HEK293 (cell line): ENCODE measurements around the gene ZBED4.

Experiments
- CTCF ChIA-PET: fragments of 350-600 bp; formaldehyde crosslinking; extraction: SDS; loops from one replicate; lab custom pipeline; 2021; ENCODE audit warnings: antibody characterized with exemption; lab: Yijun Ruan, JAX
- POLR2A ChIA-PET: fragments of 300-600 bp; formaldehyde crosslinking; extraction: SDS; loops from one replicate; lab custom pipeline; 2020; ENCODE audit warnings: antibody characterized with exemption, inconsistent platforms; lab: Yijun Ruan, JAX
- H3K27ac ChIP-seq: fragments of 200-500 bp; sonication (Bioruptor generic); 2 replicates; pipeline ENCODE4 v1.5.1; 2014; ENCODE audit warnings: low read depth, low read length, control low read depth, inconsistent platforms; ENCODE audit errors: extremely low read depth
- H3K36me3 ChIP-seq, 2 experiments: fragments of 200-500 bp in 1 of 2; sonication (Bioruptor generic) in 1 of 2; 1 replicate in 1 of 2; 2 replicates in 1 of 2; pipeline ENCODE4 v1.5.1; 2014 to 2017; ENCODE audit warnings: inconsistent platforms in 2 of 2, low read length in 2 of 2; ENCODE audit not compliant: control insufficient read depth in 2 of 2, insufficient read depth in 1 of 2
- H3K4me1 ChIP-seq: fragments of 200-500 bp; sonication (Bioruptor generic); 2 replicates; pipeline ENCODE4 v1.5.1; 2014; ENCODE audit warnings: mild to moderate bottlenecking, low read length, inconsistent platforms; ENCODE audit not compliant: control insufficient read depth, insufficient read depth
- H3K4me3 ChIP-seq: 2 replicates; pipeline ENCODE4 v1.5.1; 2011; ENCODE audit warnings: low read depth, mild to moderate bottlenecking, control low read depth, low read length, moderate library complexity
- H3K9me3 ChIP-seq: fragments of 200-500 bp; sonication (Bioruptor generic); 2 replicates; pipeline ENCODE4 v1.5.1; 2014; ENCODE audit warnings: low read depth, low read length, inconsistent platforms; ENCODE audit not compliant: control insufficient read depth, insufficient read depth
- AEBP2 ChIP-seq: fragments of 450-650 bp; formaldehyde crosslinking; IDR thresholded peaks from 2 replicates; pipeline ENCODE4 v1.5.1; 2016; ENCODE audit warnings: missing biosample characterization, missing genetic modification characterization, borderline replicate concordance
- EGR2 ChIP-seq: fragments of 450-650 bp; formaldehyde crosslinking; IDR thresholded peaks from 2 replicates; pipeline ENCODE4 v1.5.1; 2016; ENCODE audit warnings: low read depth, missing biosample characterization, missing genetic modification characterization
- GLIS2 ChIP-seq: fragments of 450-650 bp; formaldehyde crosslinking; IDR thresholded peaks from 2 replicates; pipeline ENCODE4 v1.5.1; 2016; ENCODE audit warnings: missing biosample characterization, missing genetic modification characterization
- KLF16 ChIP-seq: fragments of 450-650 bp; formaldehyde crosslinking; IDR thresholded peaks from 2 replicates; pipeline ENCODE4 v1.5.1; 2017; ENCODE audit warnings: missing biosample characterization, missing genetic modification characterization
- PRDM4 ChIP-seq: fragments of 450-650 bp; formaldehyde crosslinking; IDR thresholded peaks from 2 replicates; pipeline ENCODE4 v1.5.1; 2017; ENCODE audit warnings: missing biosample characterization, missing genetic modification characterization
- SP3 ChIP-seq: fragments of 450-650 bp; formaldehyde crosslinking; IDR thresholded peaks from 2 replicates; pipeline ENCODE4 v1.5.1; 2016; ENCODE audit warnings: missing biosample characterization, missing genetic modification characterization
- YY2 ChIP-seq: fragments of 450-650 bp; formaldehyde crosslinking; IDR thresholded peaks from 2 replicates; pipeline ENCODE4 v1.5.1; 2016; ENCODE audit warnings: missing biosample characterization, missing genetic modification characterization
- ZBTB17 ChIP-seq: fragments of 450-650 bp; formaldehyde crosslinking; IDR thresholded peaks from 2 replicates; pipeline ENCODE4 v1.5.1; 2016; ENCODE audit warnings: missing biosample characterization, missing genetic modification characterization
- ZBTB48 ChIP-seq: fragments of 450-650 bp; formaldehyde crosslinking; IDR thresholded peaks from 2 replicates; pipeline ENCODE4 v1.5.1; 2016; ENCODE audit warnings: missing biosample characterization, missing genetic modification characterization
- ZBTB49 ChIP-seq: fragments of 450-650 bp; formaldehyde crosslinking; IDR thresholded peaks from 2 replicates; pipeline ENCODE4 v1.5.1; 2016; ENCODE audit warnings: missing biosample characterization, missing genetic modification characterization, low read depth
- ZBTB6 ChIP-seq: fragments of 450-650 bp; formaldehyde crosslinking; IDR thresholded peaks from 2 replicates; pipeline ENCODE4 v1.5.1; 2017; ENCODE audit warnings: missing biosample characterization, missing genetic modification characterization
- ZNF114 ChIP-seq: fragments of 450-650 bp; formaldehyde crosslinking; IDR thresholded peaks from 2 replicates; pipeline ENCODE4 v1.5.0; 2017; ENCODE audit warnings: missing biosample characterization, missing genetic modification characterization
- ZNF2 ChIP-seq: fragments of 450-650 bp; formaldehyde crosslinking; IDR thresholded peaks from 2 replicates; pipeline ENCODE4 v1.5.1; 2016; ENCODE audit warnings: missing biosample characterization, missing genetic modification characterization
- ZNF350 ChIP-seq: fragments of 450-650 bp; formaldehyde crosslinking; IDR thresholded peaks from 2 replicates; pipeline ENCODE4 v1.5.0; 2017; ENCODE audit warnings: missing biosample characterization, mild to moderate bottlenecking, missing genetic modification characterization
- ZNF624 ChIP-seq: fragments of 450-650 bp; formaldehyde crosslinking; IDR thresholded peaks from 2 replicates; pipeline ENCODE4 v1.5.1; 2017; ENCODE audit warnings: missing biosample characterization, missing genetic modification characterization
- ZNF707 ChIP-seq: fragments of 450-650 bp; formaldehyde crosslinking; IDR thresholded peaks from 2 replicates; pipeline ENCODE4 v1.5.1; 2016; ENCODE audit warnings: missing biosample characterization, missing genetic modification characterization
- ZNF792 ChIP-seq: fragments of 450-650 bp; formaldehyde crosslinking; IDR thresholded peaks from 2 replicates; pipeline ENCODE4 v1.5.1; 2016; ENCODE audit warnings: missing biosample characterization, missing genetic modification characterization
- TF ChIP-seq, protein P1 (sequence below): fragments of 450-650 bp; formaldehyde crosslinking; IDR thresholded peaks from 2 replicates; pipeline ENCODE4 v1.5.1; 2016; ENCODE audit warnings: missing biosample characterization, missing genetic modification characterization
- TF ChIP-seq, protein P2 (sequence below): fragments of 450-650 bp; formaldehyde crosslinking; IDR thresholded peaks from 2 replicates; pipeline ENCODE4 v1.5.1; 2016; ENCODE audit warnings: missing biosample characterization, missing genetic modification characterization

ZBED4 gene

GRCh38 chr22:49872347-49872746, 18.7 kb downstream of the ZBED4 start (continued):
- no peak for TF ChIP-seq ZBTB17 (tag by site-specific recombination)
- TF ChIP-seq EGR2 (tag by site-specific recombination): no peak
- no peak for TF ChIP-seq ZNF350 (tag by site-specific recombination)
- no peak for TF ChIP-seq ZNF114 (tag by site-specific recombination)
- TF ChIP-seq SP3 (tag by site-specific recombination): no peak
- no peak for TF ChIP-seq ZNF792 (tag by site-specific recombination)
- no peak for TF ChIP-seq ZNF2 (tag by site-specific recombination)
- no peak for TF ChIP-seq GLIS2 (tag by site-specific recombination)
- TF ChIP-seq, protein P1, sequence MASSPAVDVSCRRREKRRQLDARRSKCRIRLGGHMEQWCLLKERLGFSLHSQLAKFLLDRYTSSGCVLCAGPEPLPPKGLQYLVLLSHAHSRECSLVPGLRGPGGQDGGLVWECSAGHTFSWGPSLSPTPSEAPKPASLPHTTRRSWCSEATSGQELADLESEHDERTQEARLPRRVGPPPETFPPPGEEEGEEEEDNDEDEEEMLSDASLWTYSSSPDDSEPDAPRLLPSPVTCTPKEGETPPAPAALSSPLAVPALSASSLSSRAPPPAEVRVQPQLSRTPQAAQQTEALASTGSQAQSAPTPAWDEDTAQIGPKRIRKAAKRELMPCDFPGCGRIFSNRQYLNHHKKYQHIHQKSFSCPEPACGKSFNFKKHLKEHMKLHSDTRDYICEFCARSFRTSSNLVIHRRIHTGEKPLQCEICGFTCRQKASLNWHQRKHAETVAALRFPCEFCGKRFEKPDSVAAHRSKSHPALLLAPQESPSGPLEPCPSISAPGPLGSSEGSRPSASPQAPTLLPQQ (tag by site-specific recombination): no peak
- no peak for TF ChIP-seq PRDM4
- no peak for TF ChIP-seq ZBTB49 (tag by site-specific recombination)
- no peak for TF ChIP-seq KLF16 (tag by site-specific recombination)
- TF ChIP-seq, protein P2, sequence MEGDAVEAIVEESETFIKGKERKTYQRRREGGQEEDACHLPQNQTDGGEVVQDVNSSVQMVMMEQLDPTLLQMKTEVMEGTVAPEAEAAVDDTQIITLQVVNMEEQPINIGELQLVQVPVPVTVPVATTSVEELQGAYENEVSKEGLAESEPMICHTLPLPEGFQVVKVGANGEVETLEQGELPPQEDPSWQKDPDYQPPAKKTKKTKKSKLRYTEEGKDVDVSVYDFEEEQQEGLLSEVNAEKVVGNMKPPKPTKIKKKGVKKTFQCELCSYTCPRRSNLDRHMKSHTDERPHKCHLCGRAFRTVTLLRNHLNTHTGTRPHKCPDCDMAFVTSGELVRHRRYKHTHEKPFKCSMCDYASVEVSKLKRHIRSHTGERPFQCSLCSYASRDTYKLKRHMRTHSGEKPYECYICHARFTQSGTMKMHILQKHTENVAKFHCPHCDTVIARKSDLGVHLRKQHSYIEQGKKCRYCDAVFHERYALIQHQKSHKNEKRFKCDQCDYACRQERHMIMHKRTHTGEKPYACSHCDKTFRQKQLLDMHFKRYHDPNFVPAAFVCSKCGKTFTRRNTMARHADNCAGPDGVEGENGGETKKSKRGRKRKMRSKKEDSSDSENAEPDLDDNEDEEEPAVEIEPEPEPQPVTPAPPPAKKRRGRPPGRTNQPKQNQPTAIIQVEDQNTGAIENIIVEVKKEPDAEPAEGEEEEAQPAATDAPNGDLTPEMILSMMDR (tag by site-specific recombination): no peak

- H3K9me3 ChIP-seq: no peaks in the 10 kb centered on the region; the same call in none of the 2 replicates
- H3K4me3 ChIP-seq: no peak overlapping the region
- ChIA-PET CTCF (interaction anchor here (0.7 kb wide), 1 partner anchor 21 kb away, joined by 6 read pairs; no protein-coding TSS in a partner anchor), POLR2A (no interaction called here)
- TF ChIP-seq YY2 (tag by site-specific recombination): no peak
- no peak for TF ChIP-seq ZNF624 (tag by site-specific recombination)
- no peak for TF ChIP-seq AEBP2 (tag by site-specific recombination)
- no peak for TF ChIP-seq ZBTB48 (tag by site-specific recombination)
- no peak for TF ChIP-seq ZNF707 (tag by site-specific recombination)
- no peak for TF ChIP-seq ZBTB6
- no peak overlapping the region for H3K27ac ChIP-seq
- H3K4me1 ChIP-seq: no peaks in the 10 kb centered on the region
- H3K36me3 ChIP-seq: peaks cover 17 to 24% of the 10 kb centered on the region in 2 experiments
These were observed 19.7 kb downstream of the ZBED4 start for GRCh38 chr22:49873228-49873940.
